ENCODE measurements around the gene STARD13.
A peak's percentile ranks its signal among the peaks of the same experiment; 100 is the strongest.

Gene STARD13

GRCh38 chr13:33137721-33138120 lies 147.8 kb downstream of the STARD13 start:
- no peak for DNase-seq

GRCh38 chr13:33135097-33135496 lies 150.5 kb downstream of the STARD13 start:
- no peak for DNase-seq

GRCh38 chr13:33134213-33134612 lies 151.3 kb downstream of the STARD13 start:
- DNase-seq, result no peak

- no peak for DNase-seq
Measured at GRCh38 chr13:33132644-33133440, 152.7 kb downstream of the STARD13 start.

- no peak for DNase-seq
Measured at GRCh38 chr13:33129886-33130285, 155.7 kb downstream of the STARD13 start.

GRCh38 chr13:33129094-33129832 lies 156.3 kb downstream of the STARD13 start:
- no peak for DNase-seq

GRCh38 chr13:33128134-33128533 lies 157.4 kb downstream of the STARD13 start:
- DNase-seq, result no peak

GRCh38 chr13:33127009-33127551 lies 158.5 kb downstream of the STARD13 start:
- peak; percentile 28 for DNase-seq

- DNase-seq, result peak; percentile 33
Measured at GRCh38 chr13:33125821-33126570, 159.6 kb downstream of the STARD13 start.

GRCh38 chr13:33123066-33123859 lies 162.3 kb downstream of the STARD13 start:
- no peak for DNase-seq

- DNase-seq, result peak; percentile 31
Measured at GRCh38 chr13:33119856-33120543, 165.6 kb downstream of the STARD13 start.

GRCh38 chr13:33119022-33119781 lies 166.4 kb downstream of the STARD13 start:
- DNase-seq, result peak; percentile 59

GRCh38 chr13:33116321-33117010 lies 169.1 kb downstream of the STARD13 start:
- no peak for DNase-seq

GRCh38 chr13:33115274-33115673 lies 170.3 kb downstream of the STARD13 start:
- no peak for DNase-seq

- no peak for DNase-seq
Measured at GRCh38 chr13:33114146-33114545, 171.4 kb downstream of the STARD13 start.

- DNase-seq, result no peak
Measured at GRCh38 chr13:33112766-33113165, 172.8 kb downstream of the STARD13 start.

GRCh38 chr13:33111414-33112110 lies 174.0 kb downstream of the STARD13 start:
- DNase-seq, result no peak

- DNase-seq, result no peak
Measured at GRCh38 chr13:33110713-33111413, 174.7 kb downstream of the STARD13 start.

GRCh38 chr13:33110386-33110712 lies 175.2 kb downstream of the STARD13 start:
- DNase-seq, result no peak

All from DMS79 (cell line).